CD4-positive, alpha-beta T cell treated with Interleukin-15 for 4 hours (primary cell): Measurements from ENCODE around the gene TBC1D16.

Experiments
- DNase-seq: peaks from one replicate; pipeline ENCODE4 v3.0.0-alpha.2; 2020; ENCODE audit warnings: low spot score

The TBC1D16 gene

GRCh38 chr17:79949656-79950209 is 85.9 kb downstream of the TBC1D16 start:
- DNase-seq, result no peak

- no peak for DNase-seq
Measured at GRCh38 chr17:79948945-79949655, 86.6 kb downstream of the TBC1D16 start.

- no peak for DNase-seq
Measured at GRCh38 chr17:79948406-79948944, 87.2 kb downstream of the TBC1D16 start.

- no peak for DNase-seq
Measured at GRCh38 chr17:79947351-79948031, 88.2 kb downstream of the TBC1D16 start.

- no peak for DNase-seq
Measured at GRCh38 chr17:79946352-79947231, 89.1 kb downstream of the TBC1D16 start.

GRCh38 chr17:79945591-79946255 is 89.9 kb downstream of the TBC1D16 start:
- no peak for DNase-seq

GRCh38 chr17:79944821-79945391 is 90.8 kb downstream of the TBC1D16 start:
- no peak for DNase-seq

GRCh38 chr17:79944251-79944812 is 91.3 kb downstream of the TBC1D16 start:
- no peak for DNase-seq

- DNase-seq, result no peak
Measured at GRCh38 chr17:79943347-79944241, 92.1 kb downstream of the TBC1D16 start.

- DNase-seq, result no peak
Measured at GRCh38 chr17:79942591-79943346, 92.9 kb downstream of the TBC1D16 start.

GRCh38 chr17:79942011-79942405 is 93.7 kb downstream of the TBC1D16 start:
- no peak for DNase-seq

- DNase-seq, result no peak
Measured at GRCh38 chr17:79941088-79942010, 94.3 kb downstream of the TBC1D16 start.

- no peak for DNase-seq
Measured at GRCh38 chr17:79940459-79941087, 95.1 kb downstream of the TBC1D16 start.

- DNase-seq, result no peak
Measured at GRCh38 chr17:79939755-79940458, 95.8 kb downstream of the TBC1D16 start.

- DNase-seq, result no peak
Measured at GRCh38 chr17:79939094-79939435, 96.6 kb downstream of the TBC1D16 start.

- DNase-seq, result no peak
Measured at GRCh38 chr17:79938336-79939093, 97.2 kb downstream of the TBC1D16 start.
